HG03108 (cell line): ENCODE measurements around the gene INTS3.
"Not testable (repeated sequence)": the region's sequence is repeated elsewhere in the genome, so short reads cannot be mapped to it uniquely, and the experiment has no call there.

Experiments used
- ATAC-seq: cut with Tn5 transposase; IDR thresholded peaks from one replicate; pipeline ENCODE4 v1.9.1; 2021; ENCODE audit warnings: moderate library complexity; ENCODE audit not compliant: unreplicated experiment

Gene INTS3

DNA sequence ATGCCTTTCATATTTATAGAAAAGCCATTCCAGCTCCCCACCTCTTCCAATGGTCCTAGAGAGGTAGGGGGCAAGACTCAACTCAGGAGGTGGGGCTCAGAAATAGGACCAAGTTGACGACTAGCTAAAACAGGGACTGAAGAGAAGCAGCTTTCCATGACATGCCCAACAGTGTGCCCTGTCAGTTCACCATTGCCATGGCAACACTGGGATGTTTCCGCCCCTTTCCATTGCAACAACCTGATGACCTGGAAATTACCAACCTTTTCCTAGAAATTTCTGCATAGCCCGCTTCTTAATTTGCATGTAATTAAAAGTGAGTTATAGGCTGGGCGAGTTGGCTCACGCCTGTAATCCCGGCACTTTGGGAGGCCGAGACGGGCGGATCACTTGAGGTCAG lies 22.4 kb upstream of the INTS3 start:
- no peak for ATAC-seq

DNA sequence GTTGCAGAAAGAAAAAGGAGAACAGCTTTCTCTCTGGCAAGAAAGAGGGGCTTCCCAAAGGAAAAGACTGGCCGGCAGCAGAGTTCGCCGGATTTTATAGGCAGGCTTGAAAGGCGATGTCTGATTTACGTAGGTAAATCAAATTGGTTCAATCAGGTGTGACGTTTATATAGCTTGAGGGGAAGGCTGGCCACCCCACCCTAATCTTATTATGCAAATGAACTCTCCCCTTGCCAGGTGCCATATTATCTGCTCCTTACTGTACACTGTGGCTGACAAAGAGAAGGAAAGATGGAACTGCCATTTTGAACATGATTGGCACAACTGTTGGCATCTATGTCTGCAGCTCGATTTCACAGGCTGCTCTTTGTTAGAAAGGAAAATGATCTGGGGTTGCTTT lies 16.8 kb upstream of the INTS3 start:
- ATAC-seq = no peak

DNA sequence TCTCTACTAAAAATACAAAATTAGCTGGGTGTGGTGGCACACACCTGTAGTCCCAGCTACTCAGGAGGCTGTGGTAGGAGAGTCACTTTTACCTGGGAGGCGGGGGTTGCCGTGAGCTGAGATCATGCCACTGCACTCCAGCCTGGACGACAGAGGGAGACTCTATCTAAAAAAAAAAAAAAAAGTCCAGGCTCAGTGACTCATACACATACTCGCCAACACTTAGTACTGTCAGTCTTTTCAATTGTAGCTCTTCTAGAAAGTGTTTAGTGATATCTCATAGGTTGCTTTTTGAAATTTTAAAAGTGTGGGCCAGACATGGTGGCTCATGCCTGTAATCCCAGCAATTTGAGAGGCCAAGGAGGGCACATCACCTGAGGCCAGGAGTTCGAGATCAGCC lies 11.6 kb upstream of the INTS3 start:
- not testable (repeated sequence) for ATAC-seq

DNA sequence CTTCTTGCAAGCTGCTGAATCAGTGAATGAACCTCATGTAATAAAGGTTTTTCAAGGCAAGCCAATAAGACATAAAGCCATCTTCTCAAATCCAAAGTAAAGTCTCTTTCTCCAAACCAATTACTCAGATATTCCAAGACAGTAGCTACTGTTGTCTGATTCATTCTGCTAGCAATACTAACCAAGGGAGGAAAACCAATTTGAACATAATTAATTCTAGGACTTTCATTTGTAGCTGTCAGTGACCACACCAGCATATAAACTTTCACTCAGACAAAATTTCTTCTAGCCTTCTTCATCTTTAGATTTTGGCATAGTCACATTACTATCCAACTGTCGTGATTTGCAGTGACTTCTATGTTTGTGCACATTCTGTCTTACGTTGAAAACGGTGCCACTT lies 10.5 kb upstream of the INTS3 start:
- no peak for ATAC-seq

DNA sequence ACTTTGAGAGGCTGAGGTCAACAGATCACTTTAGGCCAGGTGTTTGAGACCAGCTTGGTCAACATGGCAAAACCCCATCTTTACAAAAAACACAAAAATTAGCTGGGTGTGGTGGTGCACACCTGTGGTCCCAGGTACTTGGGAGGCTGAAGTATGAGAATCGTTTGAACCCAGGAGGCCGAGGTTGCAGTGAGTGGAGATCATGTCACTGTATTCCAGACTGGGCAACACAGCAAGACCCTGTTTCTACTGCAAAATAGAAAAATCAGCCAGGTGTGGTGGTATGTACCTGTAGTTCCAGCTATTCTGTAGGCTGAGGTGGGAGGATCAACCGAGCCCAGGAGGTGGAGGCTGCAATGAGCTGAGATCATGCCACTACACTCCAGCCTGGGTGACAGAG lies 4.2 kb upstream of the INTS3 start:
- ATAC-seq = no peak

DNA sequence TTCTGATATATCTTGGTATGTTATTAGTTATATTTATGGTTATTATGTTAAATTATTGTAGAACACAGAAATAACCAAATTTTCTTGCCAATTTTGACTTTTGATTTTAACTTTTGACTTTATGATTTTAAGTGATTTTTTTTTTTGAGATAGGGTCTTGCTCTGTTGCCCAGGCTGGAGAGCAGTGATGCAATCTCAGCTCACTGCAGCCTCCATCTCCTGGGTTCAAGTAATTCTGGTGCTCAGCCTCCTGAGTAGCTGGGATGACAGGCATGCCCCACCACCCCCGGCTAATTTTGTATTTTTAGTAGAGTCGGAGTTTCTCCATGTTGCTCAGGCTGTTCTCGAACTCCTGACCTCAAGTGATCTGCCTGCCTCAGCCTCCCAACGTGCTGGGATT lies 3.2 kb upstream of the INTS3 start:
- not testable (repeated sequence) for ATAC-seq

DNA sequence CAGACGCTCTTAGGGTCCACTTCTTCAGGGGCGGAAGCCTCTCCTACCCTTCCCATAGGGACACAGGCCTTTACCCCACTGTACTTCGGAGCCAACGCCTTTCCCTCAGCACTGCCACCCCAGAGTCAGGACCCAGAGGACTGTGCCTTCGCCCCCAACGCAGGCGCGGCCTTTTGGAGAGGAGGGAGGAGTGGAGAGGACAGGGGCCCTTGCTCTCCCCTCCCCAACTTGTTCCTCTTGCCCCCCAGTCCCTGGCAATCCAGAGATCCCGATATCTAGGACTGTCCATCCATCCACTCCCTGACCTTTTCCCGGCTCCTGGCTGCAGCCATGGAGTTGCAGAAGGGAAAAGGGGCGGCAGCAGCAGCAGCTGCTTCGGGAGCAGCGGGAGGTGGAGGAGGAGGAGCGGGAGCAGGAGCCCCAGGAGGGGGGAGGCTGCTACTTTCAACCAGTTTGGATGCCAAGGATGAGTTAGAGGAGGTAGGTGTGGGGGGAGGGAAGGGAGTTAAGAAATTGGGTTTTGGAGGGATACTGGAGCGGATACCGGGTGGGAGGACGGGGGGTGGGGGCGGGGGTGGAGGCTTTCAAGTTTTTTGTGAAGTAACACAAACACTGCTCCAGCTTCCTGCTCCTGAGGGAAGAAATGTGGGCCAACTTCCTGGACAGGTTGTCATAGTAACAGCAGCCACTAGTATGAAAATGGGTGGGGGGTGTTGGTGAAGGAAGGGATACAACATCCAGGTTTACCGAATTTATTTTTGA lies 636 bp downstream of the INTS3 start:
- ATAC-seq = no peak

DNA sequence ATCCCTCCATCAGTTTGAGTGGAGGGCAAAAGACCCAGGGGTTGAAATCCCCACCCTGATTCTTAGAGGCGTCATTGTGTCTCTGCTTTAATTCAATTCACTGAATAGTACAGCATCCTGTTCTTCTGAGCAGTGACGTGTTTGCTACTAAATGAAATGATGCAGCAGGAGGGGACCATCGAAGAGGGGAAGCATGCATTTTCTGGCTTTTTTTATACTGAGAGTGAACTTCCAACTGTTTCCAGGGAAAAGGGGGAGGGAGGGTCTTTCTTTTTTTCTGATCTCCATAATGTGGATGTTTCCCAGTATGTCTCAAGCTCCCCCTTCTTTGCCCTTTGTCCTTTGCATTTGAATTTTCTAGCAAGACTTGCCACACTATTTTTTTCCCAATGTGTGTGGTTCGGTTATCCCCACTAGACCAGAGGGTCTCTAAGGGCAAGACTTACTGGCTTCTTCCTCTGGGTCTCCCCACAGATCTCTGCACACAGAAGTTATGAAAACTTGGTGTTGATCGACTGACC lies 2.7 kb downstream of the INTS3 start:
- ATAC-seq = no peak

DNA sequence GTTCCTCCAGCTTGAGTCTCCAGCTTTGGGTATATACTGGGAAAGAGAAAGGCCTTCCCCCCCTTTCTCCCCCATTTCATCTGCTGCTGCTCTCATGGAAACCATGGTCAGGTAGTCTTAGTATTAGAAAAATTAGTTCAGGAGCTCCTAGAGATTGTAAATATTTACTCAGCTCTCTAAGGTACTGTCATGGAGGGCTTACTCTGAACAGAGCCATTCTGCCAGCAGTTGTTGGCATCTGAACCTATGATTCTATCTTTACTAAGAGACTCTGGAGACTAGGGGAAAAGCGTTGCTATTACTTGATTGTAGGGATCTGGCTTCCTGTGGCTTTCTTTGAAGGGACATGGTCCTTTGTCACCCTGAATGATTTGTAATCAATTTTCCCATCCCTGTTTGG lies 6.1 kb downstream of the INTS3 start:
- ATAC-seq = no peak

DNA sequence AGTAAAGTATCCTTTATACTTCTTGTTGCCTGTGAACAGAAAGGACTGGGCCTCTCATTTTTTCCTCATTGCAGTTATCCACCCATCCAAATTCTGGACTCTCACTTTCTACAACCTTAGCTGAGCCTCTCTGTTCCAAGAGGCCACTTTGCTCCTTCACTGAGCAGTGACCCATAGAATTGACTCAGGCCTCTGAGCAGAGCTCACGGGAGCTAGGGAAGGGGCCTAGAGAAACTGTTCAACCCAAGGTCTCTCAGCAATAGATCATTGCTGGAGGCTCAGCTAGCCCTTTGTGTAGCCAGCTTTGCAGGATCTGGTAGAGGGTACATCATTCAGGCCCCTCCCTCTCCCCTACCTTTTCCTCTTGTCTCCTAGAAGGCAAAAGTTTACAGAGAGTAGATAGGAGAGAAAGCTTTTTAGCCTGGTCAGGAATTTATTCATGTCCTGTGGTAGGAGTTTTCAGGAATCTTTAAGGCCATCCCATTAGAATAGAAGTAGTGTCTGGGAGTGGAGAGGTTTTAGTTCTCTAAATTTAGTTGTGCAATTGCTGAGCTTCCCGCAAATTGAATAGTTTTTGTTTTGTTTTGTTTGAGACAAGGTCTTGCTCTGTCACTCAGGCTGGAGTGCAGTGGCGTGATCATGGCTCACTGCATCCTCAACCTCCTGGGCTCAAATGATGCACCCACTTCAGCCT lies 6.7 kb downstream of the INTS3 start:
- ATAC-seq = no peak

DNA sequence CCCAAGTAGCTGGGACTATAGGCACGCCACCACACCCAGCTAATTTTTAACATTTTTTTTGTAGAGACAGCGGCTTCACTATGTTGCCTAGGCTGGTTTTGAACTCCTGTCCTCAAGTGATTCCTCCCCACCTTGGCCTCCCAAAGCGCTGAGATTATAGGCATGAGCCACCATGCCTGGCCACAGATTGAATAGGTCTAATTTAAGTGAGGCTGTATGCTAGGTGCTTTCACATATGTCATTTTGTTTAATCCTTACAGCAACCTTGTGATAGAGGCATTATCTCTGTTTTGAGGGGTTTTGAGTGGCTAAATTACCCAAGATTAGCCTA lies 7.2 kb downstream of the INTS3 start:
- no peak for ATAC-seq

DNA sequence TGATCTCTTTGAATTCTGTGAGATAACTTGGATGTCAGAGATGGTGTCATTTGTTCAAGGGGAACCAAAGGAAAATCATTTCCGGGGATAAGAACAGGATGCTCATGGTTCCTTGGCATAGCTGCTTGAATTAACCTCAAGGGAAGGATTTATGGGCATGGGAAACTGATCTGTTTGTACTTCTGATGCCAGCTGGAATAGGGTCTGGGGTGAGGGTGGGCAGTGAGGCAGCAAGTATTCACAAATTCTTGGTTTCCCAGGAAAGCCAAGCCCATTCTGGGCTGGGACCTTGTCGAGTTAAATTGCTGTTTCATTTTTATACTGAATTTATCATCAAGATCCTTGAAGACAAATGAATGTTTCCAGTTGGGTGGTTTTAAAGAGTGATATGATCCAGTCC lies 14.1 kb downstream of the INTS3 start:
- ATAC-seq = no peak

DNA sequence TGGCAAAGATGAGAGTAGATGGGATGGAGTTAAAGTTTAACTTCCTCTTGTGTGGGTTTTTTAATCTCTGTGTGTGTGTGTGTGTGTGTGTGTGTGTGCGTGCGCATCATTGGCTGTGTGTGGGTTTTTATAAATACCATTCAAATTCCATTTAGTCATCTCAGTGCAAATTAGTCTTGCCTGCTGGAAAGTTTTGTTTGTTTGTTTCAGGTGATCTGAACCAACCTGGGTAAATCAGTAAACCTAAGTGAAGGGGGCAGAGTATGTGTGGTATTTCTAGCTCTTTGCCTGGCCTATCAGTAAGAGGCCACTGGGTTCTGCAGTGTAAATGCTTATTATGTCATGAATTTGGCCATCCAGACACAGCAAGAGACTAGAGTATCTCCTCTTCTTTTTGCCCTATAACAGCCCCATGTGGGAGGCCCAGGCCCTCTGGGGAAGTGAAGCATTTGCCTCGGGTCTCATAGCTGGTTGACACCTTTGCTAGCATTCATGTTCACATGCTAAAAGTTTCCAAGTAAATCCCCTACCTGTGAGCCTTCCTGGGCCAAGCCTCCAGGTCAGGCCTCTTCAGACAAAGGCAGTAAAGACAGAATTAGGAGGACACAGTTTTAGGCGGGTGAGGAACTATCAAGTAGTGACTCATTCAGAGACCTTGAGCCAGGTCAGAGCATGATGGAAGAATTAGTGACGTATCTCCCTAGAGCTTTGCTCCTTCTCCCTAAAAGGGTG lies 14.7 kb downstream of the INTS3 start:
- peak; percentile 74 for ATAC-seq

DNA sequence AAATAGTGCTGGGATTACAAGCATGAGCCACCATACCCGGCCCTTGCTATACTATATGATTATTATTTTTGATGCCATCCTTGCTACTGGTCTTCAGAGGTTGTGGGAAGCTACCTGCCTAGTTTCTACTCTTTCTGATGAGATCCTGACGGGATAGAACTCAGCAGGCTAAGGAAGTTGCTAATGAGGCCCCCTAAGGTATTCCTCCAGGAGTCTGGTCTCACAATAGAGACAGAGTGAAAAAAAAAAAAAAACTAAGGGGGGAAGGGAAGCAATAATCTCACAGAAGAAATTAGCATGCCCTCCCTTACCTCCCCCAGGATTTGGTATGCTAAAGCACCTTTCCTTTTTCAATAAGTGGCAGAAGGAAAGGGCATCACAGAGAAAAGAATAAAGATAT lies 17.6 kb downstream of the INTS3 start:
- no peak for ATAC-seq

DNA sequence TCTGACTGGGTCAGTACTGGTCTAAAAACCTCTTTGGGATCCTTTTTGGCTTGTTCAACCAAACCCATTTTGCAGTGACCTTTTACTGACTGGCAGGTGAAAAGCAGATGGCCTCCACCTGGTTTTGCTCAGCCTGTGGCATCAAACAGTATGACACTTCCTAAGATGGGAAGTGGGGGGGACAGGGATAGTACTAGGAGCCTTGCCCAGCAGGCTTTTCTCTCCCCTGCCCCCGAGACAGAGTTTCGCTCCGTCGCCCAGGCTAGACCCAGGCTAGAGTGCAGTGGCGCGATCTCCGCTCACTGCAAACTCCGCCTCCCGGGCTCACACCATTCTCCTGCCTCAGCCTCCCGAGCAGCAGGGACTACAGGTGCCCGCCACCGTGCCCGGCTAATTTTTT lies 18.3 kb downstream of the INTS3 start:
- no peak for ATAC-seq

DNA sequence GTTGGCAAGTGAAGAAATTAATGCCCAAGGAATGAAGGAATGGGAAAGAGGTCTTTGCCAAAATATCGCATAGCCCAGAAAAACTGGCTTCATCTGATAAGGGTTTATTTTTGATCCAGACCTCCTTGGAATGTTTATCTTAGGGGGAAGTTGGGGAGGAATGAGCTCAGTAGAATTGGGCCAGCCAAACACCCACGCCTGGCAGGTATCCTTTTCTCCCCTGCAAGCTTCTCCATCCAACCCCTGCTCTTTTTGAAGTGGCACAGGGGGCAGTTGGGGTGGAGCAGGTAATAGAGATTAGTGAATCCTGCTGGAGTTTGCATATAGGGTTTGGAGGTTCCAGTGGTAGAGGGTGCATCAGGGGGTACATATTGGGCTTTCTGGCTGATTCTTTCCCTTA lies 21.1 kb downstream of the INTS3 start:
- ATAC-seq = no peak

DNA sequence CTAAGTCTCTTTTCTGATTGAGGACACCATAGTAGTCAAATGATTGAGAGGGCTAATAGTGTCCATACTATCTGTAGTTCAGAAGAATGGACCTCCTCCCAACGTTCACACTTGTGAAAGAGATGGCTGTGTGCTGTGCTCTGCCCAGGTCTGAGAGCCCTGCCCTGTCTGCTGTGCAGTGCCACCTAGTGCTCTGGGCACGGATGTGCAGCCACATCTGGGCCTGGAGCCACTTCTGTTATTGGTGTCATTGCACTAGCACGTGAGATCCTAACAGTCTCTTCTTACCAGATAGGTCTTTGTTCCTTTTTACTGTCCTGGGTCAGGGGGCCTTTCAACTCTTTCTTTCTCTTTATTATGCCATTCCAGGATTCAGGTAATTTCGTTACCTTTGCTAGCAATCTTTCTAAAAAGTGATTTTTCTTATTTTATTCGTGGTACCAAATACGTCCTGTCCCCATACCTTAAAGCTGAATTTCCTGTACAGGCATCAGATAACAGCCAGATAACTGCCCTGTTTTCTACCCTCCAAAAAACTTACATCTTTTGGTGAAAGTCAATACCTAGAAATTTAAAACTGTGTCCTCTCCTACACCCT lies 21.7 kb downstream of the INTS3 start:
- peak; percentile 68 for ATAC-seq

DNA sequence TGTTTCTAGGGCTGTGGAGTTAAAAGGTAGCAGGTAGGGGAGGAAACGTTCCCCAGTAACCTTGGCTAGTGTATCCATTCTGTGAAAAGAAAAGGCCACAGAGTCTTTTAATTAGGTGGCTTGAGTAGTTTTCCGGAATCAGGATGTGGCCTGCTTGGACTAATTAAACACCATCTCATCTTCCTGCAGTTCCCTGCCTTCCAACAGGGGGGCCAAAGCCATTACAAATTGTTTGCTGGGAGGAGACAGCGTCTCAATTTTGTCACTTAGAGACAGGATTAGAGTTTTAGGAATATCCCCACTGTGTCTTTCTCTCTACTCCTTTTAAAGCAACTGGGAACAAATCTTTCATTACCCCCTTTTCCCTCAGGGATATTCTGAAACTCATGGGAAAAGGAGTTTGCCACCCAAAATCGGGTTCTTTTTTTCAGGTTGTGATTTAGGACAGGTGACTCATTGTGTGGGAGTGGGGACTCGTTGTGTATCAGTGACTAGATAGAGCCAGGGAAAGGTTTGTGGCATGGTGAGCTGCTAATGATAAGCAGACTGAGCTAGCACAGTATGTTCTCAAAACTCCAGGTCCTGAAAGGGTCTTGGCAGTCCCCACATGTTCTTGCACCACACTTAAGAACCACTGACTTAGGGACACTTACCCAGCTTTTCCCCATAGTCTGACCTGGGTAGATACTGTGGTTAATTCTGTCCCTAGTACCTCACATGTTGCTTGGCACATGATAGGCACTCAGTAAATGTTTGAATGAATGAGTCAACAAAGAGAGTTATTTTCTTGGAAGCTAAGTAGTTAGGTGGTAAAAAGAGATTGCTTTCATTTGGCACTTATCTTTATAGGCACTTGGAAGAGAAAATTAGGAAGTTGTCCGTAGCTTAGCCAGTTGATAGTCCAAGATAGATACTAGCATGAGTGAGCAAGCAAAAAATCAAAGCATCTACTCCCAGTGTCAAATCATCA lies 22.5 kb downstream of the INTS3 start:
- ATAC-seq = no peak

DNA sequence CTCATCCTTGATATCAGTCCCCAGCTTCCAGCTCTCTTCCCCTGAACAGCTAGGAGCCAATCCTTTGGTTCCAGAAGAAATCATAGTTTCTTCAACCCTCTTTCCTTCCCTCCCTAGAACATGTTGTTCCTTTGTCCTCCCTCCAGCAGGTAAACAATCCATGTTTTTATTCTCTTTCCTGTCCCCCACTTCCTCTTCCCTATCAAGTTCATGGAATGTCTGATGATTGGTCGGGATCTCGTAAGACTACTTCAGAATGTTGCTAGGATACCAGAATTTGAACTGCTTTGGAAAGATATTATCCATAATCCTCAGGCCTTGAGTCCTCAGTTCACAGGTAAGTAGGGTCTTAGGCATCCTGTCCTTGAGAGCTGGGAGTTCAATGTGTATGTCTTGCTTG lies 24.2 kb downstream of the INTS3 start:
- ATAC-seq = no peak

DNA sequence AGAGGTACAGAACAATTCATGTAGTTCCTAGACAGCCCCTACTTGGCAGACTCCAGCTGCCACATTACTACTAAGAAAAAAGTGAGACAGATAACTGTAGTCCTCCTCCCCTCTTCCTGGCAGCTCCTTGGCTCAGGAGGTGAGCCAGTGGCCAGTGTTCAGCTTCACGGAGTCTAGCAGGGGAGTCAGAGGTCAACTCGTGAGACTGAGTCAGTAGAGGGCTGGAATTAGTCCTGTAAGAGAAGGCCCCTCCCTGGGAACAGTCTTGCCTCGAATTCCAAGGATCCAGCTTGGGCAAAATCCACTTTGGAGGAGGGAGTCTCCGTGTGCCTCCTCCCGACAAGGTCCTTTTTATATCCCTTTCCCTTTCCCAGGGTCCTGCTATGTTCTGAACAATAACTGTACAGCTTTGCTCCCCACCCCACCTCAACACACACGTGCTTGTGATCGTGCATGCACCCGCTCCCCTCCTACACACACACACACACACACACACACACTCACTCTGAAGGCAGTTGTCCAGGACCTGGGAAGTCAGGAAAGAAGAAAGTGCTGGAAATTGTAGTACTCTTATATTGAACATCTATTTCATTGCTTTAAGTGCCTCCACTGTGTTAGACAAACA lies 24.8 kb downstream of the INTS3 start:
- no peak for ATAC-seq
